Hepatocyte (in vitro differentiated cells): Measurements from ENCODE around the gene UBXN4.

Source experiments
- EZH2 ChIP-seq: fragments of 200-600 bp; sonication (generic); IDR thresholded peaks from 2 replicates; pipeline ENCODE4 v1.6.1; 2016; ENCODE audit warnings: antibody characterized with exemption, mild to moderate bottlenecking, borderline replicate concordance
- EZH2phosphoT487 ChIP-seq: fragments of 200-600 bp; sonication (generic); IDR thresholded peaks from one replicate; pipeline ENCODE4 v1.6.1; 2018; ENCODE audit warnings: antibody characterized with exemption, mild to moderate bottlenecking, low read depth, moderate library complexity; ENCODE audit not compliant: unreplicated experiment, severe bottlenecking
- TF ChIP-seq, protein P1 (sequence below): fragments of 200-600 bp; sonication (generic); IDR thresholded peaks from 2 replicates; pipeline ENCODE4 v1.5.1; 2016; ENCODE audit warnings: antibody characterized with exemption, mild to moderate bottlenecking; ENCODE audit not compliant: poor library complexity

DNA sequence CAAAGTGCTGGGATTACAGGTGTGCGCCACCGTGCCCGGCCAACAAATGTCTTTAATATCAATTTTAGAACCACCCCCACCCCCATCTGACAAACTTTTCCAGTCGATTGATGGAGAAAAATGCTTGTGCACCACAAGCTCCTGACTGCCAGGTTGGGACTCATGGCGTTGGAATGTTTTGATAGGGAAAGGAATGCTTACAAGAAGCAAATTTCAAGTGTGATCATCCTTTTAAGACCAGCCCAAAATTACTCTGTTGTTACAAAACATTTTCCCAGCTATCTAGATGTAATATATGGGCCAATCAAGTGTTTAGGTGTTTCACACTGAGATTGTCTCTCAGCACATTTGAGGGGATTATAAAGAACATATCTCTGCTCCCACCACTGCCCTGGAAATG lies 45.2 kb downstream of the UBXN4 start:
- TF ChIP-seq, protein P1, sequence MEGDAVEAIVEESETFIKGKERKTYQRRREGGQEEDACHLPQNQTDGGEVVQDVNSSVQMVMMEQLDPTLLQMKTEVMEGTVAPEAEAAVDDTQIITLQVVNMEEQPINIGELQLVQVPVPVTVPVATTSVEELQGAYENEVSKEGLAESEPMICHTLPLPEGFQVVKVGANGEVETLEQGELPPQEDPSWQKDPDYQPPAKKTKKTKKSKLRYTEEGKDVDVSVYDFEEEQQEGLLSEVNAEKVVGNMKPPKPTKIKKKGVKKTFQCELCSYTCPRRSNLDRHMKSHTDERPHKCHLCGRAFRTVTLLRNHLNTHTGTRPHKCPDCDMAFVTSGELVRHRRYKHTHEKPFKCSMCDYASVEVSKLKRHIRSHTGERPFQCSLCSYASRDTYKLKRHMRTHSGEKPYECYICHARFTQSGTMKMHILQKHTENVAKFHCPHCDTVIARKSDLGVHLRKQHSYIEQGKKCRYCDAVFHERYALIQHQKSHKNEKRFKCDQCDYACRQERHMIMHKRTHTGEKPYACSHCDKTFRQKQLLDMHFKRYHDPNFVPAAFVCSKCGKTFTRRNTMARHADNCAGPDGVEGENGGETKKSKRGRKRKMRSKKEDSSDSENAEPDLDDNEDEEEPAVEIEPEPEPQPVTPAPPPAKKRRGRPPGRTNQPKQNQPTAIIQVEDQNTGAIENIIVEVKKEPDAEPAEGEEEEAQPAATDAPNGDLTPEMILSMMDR, result no peak
- TF ChIP-seq EZH2phosphoT487 (no peak), EZH2 (no peak)
